ENCODE data around the gene ATF4.

- TF ChIP-seq CTCF (IDR thresholded peaks at IDR 0.05; ENCODE audit: control extremely low read depth in 1 of 3, insufficient read depth in 1 of 3, low read depth in 1 of 3, low read length in 3 of 3) (no peak), YY1 (IDR thresholded peaks at IDR 0.05; ENCODE audit: low read depth, low read length) (no peak), RXRA (IDR thresholded peaks at IDR 0.05; ENCODE audit: insufficient read depth, low read depth, low read length) (no peak), POLR2A (IDR thresholded peaks at IDR 0.05; ENCODE audit: control extremely low read depth in 1 of 2, low read depth in 2 of 2, low read length in 2 of 2) (peak in 1 of 2 experiments; percentile 54; a peak in 2 of 3 replicates), HDAC2 (IDR thresholded peaks at IDR 0.05; ENCODE audit: borderline replicate concordance in 1 of 2, low read depth in 2 of 2, low read length in 2 of 2) (no peak), CBX5 (IDR thresholded peaks at IDR 0.05; ENCODE audit: low read depth, low read length) (no peak), JUND (IDR thresholded peaks at IDR 0.05; ENCODE audit: low read length) (no peak)
Measured at GRCh38 chr22:39526736-39527171, 6.4 kb downstream of the ATF4 start.

Data from H1 (cell line).